HFFc6 (cell line): ENCODE results near the gene CELF4. TPM values are rescaled to one million over a fixed set of nuclear protein-coding genes. Genes with fewer than 3 reads are reported as not detected.
A peak's percentile ranks its signal among the peaks of the same experiment; 100 is the strongest.

Experiments used
- DNase-seq: peaks from one replicate; pipeline ENCODE4 v3.0.0-alpha.2; 2018
- H3K27ac Mint-ChIP-seq: 2 replicates; pipeline ENCODE4 v1.8.0; 2020; ENCODE audit warnings: mild to moderate bottlenecking, mixed read lengths
- H3K27me3 Mint-ChIP-seq: 2 replicates; pipeline ENCODE4 v1.8.0; 2021; ENCODE audit warnings: mild to moderate bottlenecking, moderate library complexity, mixed read lengths; ENCODE audit not compliant: insufficient read depth
- H3K36me3 Mint-ChIP-seq: 2 replicates; pipeline ENCODE4 v1.8.0; 2021; ENCODE audit warnings: low read depth, mixed read lengths
- H3K4me1 Mint-ChIP-seq: 2 replicates; pipeline ENCODE4 v1.8.0; 2020; ENCODE audit warnings: low read depth, mixed read lengths
- H3K4me3 Mint-ChIP-seq: 2 replicates; pipeline ENCODE4 v1.8.0; 2020; ENCODE audit warnings: mild to moderate bottlenecking, moderate library complexity, mixed read lengths
- H3K9me3 Mint-ChIP-seq: 2 replicates; pipeline ENCODE4 v1.8.0; 2020; ENCODE audit warnings: mild to moderate bottlenecking, mixed read lengths
- CTCF ChIP-seq: fragments of 200-600 bp; sonication (generic); IDR thresholded peaks from 2 replicates; pipeline ENCODE4 v1.5.0; 2021; ENCODE audit warnings: antibody characterized with exemption, mild to moderate bottlenecking
- total RNA-seq, 6 experiments: library from RNA; stranded (reverse); fragmentation: NEBNext Ultra II Directional; extraction: Animal tissue kit (Norgen Biotek cat#: 25700); gene quantifications; 2 replicates in 1 of 6; 3 replicates in 5 of 6; pipeline ENCODE4 v1.2.3, GENCODE V29; 2021

CELF4 gene
- total RNA-seq, 6 experiments from 2014 or later = not detected

- DNase-seq = peak; percentile 45
- Mint-ChIP-seq H3K4me1 (no peaks in the 10 kb centered on the region), H3K27ac (no peak overlapping the region), H3K4me3 (no peak overlapping the region), H3K36me3 (no peaks in the 10 kb centered on the region), H3K9me3 (no peaks in the 10 kb centered on the region), H3K27me3 (peaks cover 12% of the 10 kb centered on the region; the same call in 1 of the 2 replicates)
- TF ChIP-seq CTCF = peak; percentile 77
Observed at GRCh38 chr18:37578886-37579513, 13.4 kb upstream of the CELF4 start.

GRCh38 chr18:37578182-37578678 is 12.6 kb upstream of the CELF4 start:
- no peak for TF ChIP-seq CTCF
- no peaks in the 10 kb centered on the region for H3K36me3 Mint-ChIP-seq
- H3K9me3 Mint-ChIP-seq = no peaks in the 10 kb centered on the region
- no peak overlapping the region for H3K27ac Mint-ChIP-seq
- H3K4me1 Mint-ChIP-seq = no peaks in the 10 kb centered on the region
- no peak overlapping the region for H3K4me3 Mint-ChIP-seq
- peaks cover 12% of the 10 kb centered on the region; the same call in 1 of the 2 replicates for H3K27me3 Mint-ChIP-seq
- DNase-seq = no peak

GRCh38 chr18:37577051-37577611 is 11.5 kb upstream of the CELF4 start:
- H3K27me3 Mint-ChIP-seq = peaks cover 12% of the 10 kb centered on the region; the same call in 1 of the 2 replicates
- no peaks in the 10 kb centered on the region for H3K9me3 Mint-ChIP-seq
- TF ChIP-seq CTCF = no peak
- H3K4me1 Mint-ChIP-seq = no peaks in the 10 kb centered on the region
- no peaks in the 10 kb centered on the region for H3K36me3 Mint-ChIP-seq
- H3K27ac Mint-ChIP-seq = no peak overlapping the region
- H3K4me3 Mint-ChIP-seq = no peak overlapping the region
- DNase-seq = no peak

GRCh38 chr18:37575646-37576045 is 10.0 kb upstream of the CELF4 start:
- TF ChIP-seq CTCF = no peak
- no peak overlapping the region for H3K27ac Mint-ChIP-seq
- H3K27me3 Mint-ChIP-seq = peaks cover 13% of the 10 kb centered on the region; the same call in 1 of the 2 replicates
- no peaks in the 10 kb centered on the region for H3K4me1 Mint-ChIP-seq
- H3K4me3 Mint-ChIP-seq = no peak overlapping the region
- H3K9me3 Mint-ChIP-seq = no peaks in the 10 kb centered on the region
- no peaks in the 10 kb centered on the region for H3K36me3 Mint-ChIP-seq
- no peak for DNase-seq

GRCh38 chr18:37574113-37574512 is 8.5 kb upstream of the CELF4 start:
- DNase-seq = no peak
- H3K9me3 Mint-ChIP-seq = no peaks in the 10 kb centered on the region
- no peak overlapping the region for H3K4me3 Mint-ChIP-seq
- H3K36me3 Mint-ChIP-seq = no peaks in the 10 kb centered on the region
- TF ChIP-seq CTCF = no peak
- peaks cover 20% of the 10 kb centered on the region; the same call in 1 of the 2 replicates for H3K27me3 Mint-ChIP-seq
- no peak overlapping the region for H3K27ac Mint-ChIP-seq
- no peaks in the 10 kb centered on the region for H3K4me1 Mint-ChIP-seq
